WERI-Rb-1 (cell line): ENCODE data around the gene ACKR3.

Experiments used
- DNase-seq: peaks from one replicate; pipeline ENCODE4 v3.0.0-alpha.2; 2020
- H3K27ac ChIP-seq: fragments of 250-450 bp; sonication (Bioruptor Pico); 2 replicates; pipeline ENCODE4 v1.5.1; 2020; ENCODE audit warnings: mild to moderate bottlenecking, moderate library complexity
- H3K27me3 ChIP-seq: fragments of 250-450 bp; sonication (Bioruptor Pico); 2 replicates; pipeline ENCODE4 v1.5.1; 2021; ENCODE audit warnings: mild to moderate bottlenecking, low read depth, moderate library complexity; ENCODE audit not compliant: insufficient read depth, severe bottlenecking
- H3K36me3 ChIP-seq: fragments of 250-450 bp; sonication (Bioruptor Pico); 2 replicates; pipeline ENCODE4 v1.5.1; 2020; ENCODE audit warnings: mild to moderate bottlenecking, moderate library complexity
- H3K4me3 ChIP-seq: 2 replicates; pipeline ENCODE4 v1.5.1; 2011; ENCODE audit warnings: low read depth, mild to moderate bottlenecking, control low read depth, low read length
- H3K9me3 ChIP-seq: fragments of 250-450 bp; sonication (Bioruptor Pico); 2 replicates; pipeline ENCODE4 v1.5.1; 2021; ENCODE audit warnings: mild to moderate bottlenecking, moderate library complexity; ENCODE audit not compliant: severe bottlenecking
- CTCF ChIP-seq: IDR thresholded peaks from 2 replicates; pipeline ENCODE4 v1.5.1; 2011; ENCODE audit warnings: low read depth, mild to moderate bottlenecking, control low read depth, inconsistent platforms, low read length

ACKR3 gene

DNA sequence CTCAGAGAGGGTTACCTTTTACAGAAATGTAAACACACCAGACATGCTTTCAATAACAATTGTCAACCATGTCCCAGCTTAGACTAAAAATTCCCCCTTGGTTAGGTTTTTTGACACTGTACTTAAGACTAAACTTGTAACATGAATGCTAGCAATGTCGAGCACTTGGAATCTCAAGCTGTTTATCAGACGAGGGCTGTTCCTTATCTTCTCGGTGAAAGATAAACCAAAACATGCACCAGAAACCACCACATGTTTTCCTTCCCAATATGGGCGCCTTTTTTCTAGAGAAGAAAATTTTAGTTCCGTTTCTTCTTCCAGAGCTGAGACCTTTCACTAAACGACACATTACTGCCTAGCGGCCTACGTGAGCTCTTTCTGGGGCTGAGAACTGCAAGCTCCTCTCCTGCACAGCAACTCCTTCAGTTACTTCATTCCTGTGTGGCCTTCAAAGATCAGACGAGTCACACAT lies 42.4 kb upstream of the ACKR3 start:
- H3K27me3 ChIP-seq: no peaks in the 10 kb centered on the region
- H3K36me3 ChIP-seq: no peaks in the 10 kb centered on the region
- H3K9me3 ChIP-seq: no peaks in the 10 kb centered on the region
- no peak overlapping the region for H3K27ac ChIP-seq
- no peak for DNase-seq
- TF ChIP-seq CTCF: no peak
- H3K4me3 ChIP-seq: no peak overlapping the region

DNA sequence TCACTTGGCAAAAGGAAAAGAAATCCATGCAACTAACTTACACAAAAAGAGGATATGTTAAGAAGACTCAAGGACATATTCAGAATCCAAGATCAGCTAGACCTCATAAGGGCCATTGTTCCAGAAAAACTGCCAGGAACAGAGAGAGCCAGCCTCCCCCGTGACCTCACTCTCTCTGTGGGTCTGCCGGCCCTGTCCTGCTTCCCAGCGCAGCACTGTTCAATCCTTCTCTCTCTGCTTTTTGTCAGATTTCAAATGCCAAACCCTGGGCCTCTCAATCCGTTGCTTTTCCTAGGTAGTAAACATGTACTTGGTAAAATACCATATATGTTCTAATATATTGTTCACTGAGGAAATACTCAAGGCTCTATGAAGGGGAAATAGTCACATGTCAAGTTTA lies 40.0 kb upstream of the ACKR3 start:
- H3K27me3 ChIP-seq: no peaks in the 10 kb centered on the region
- no peak overlapping the region for H3K27ac ChIP-seq
- no peaks in the 10 kb centered on the region for H3K9me3 ChIP-seq
- DNase-seq: no peak
- no peak overlapping the region for H3K4me3 ChIP-seq
- TF ChIP-seq CTCF: no peak
- no peaks in the 10 kb centered on the region for H3K36me3 ChIP-seq

DNA sequence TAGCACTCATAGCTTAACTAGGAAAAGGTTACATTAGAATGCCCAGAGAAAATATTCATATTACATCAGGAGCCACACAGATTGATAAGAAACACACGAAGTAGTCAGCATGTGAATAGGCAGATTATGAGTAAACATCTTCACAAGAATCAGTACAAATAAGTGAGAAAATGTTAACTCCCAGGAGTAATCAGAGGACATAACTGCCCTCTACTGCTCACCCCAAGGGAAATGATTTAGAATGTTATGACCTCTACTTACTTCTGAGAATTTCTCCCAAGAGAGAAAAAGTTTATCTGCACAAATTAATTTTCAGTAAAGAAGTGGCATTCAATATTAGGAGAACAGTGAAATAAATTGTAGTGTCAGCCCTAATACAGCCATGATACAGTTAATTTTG lies 39.1 kb upstream of the ACKR3 start:
- H3K27ac ChIP-seq: no peak overlapping the region
- no peaks in the 10 kb centered on the region for H3K36me3 ChIP-seq
- H3K27me3 ChIP-seq: no peaks in the 10 kb centered on the region
- no peaks in the 10 kb centered on the region for H3K9me3 ChIP-seq
- H3K4me3 ChIP-seq: no peak overlapping the region
- DNase-seq: no peak
- no peak for TF ChIP-seq CTCF

GRCh38 chr2:236531195-236531594 lies 38.4 kb upstream of the ACKR3 start:
- H3K27me3 ChIP-seq: no peaks in the 10 kb centered on the region
- no peaks in the 10 kb centered on the region for H3K36me3 ChIP-seq
- H3K27ac ChIP-seq: no peak overlapping the region
- H3K4me3 ChIP-seq: no peak overlapping the region
- DNase-seq: no peak
- no peak for TF ChIP-seq CTCF
- no peaks in the 10 kb centered on the region for H3K9me3 ChIP-seq

DNA sequence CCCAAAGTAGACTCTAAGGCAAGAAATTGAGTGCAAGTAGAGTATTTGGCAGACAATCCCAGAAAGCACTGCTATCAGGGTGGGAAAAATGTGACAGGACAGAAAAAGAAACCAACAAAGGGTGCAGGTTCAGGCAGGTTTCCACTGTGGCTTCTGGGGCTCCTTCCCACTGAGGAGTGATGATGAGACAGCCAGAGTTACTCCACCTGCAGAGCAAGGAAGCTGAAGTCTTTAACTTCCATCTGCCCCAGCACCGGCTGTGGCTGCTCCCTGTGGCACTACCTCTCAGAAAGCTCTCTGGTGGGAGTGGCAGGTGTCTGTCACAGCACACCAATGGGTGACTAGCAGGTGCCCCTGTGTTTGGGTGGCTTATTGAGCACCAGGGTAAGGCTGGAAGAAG lies 37.6 kb upstream of the ACKR3 start:
- Histone ChIP-seq H3K4me3 (no peak overlapping the region), H3K27me3 (no peaks in the 10 kb centered on the region), H3K9me3 (no peaks in the 10 kb centered on the region), H3K36me3 (no peaks in the 10 kb centered on the region), H3K27ac (no peak overlapping the region)
- DNase-seq: no peak
- TF ChIP-seq CTCF: no peak

- Histone ChIP-seq H3K9me3 (no peaks in the 10 kb centered on the region), H3K27me3 (no peaks in the 10 kb centered on the region), H3K27ac (no peak overlapping the region), H3K36me3 (no peaks in the 10 kb centered on the region), H3K4me3 (no peak overlapping the region)
- no peak for DNase-seq
- no peak for TF ChIP-seq CTCF
These were observed 36.3 kb upstream of the ACKR3 start for GRCh38 chr2:236533343-236533742.
